Activated CD4-positive, CD25-positive, alpha-beta regulatory T cell treated with anti-CD3 and anti-CD28 coated beads, Interleukin-2, amount 50 U/mL, for 72 hours (primary cell): ENCODE data around the gene MBD4.
A peak's percentile ranks its signal among the peaks of the same experiment; 100 is the strongest.
"Not testable (repeated sequence)": the region's sequence is repeated elsewhere in the genome, so short reads cannot be mapped to it uniquely, and the experiment has no call there.

Experiments used
- DNase-seq: peaks from one replicate; pipeline ENCODE4 v3.0.0; 2021

MBD4 gene

GRCh38 chr3:129403450-129403849, 36.3 kb downstream of the MBD4 start:
- DNase-seq: no peak

DNA sequence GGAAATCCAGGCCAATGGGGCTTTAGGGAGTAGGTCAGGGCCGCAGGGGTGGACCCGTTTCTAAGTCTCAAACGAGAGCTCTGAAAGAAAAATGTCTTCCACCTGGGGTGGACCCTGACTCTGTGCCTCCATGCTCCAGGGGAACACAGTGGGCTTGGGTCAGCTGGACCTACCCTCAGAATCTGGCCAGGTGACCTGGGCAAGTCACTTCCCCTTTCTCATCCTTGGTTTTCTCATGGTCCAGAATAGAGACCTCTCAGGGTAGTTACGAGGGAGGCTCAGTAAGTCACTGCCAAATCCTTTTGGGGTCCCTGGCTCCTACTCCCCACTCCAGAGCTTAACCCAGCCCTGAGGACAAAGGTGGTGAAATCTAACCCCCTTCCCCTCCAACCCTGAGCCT, 37.1 kb downstream of the MBD4 start:
- DNase-seq: no peak

GRCh38 chr3:129402210-129402609, 37.5 kb downstream of the MBD4 start:
- no peak for DNase-seq

DNA sequence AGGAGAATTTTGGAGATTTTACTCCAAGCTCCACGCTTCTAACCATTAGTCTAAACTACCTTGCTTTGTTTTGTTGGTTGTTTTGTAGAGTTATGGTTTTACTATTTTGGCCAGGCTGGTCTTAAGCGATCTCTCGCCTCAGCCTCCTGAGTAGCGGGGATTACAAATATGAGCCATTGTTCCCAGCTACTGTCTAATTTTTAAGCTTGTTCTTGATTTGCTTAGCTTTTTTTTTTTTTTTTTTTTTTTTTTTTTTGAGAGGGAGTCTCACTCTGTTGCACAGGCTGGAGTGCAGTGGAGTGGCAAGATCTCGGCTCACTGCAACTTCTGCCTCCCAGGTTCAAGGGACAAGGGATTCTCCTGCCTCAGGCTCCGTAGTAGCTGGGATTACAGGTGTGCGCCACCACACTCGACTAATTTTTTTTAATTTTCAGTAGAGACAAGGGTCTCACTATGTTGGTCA, 39.8 kb downstream of the MBD4 start:
- no peak for DNase-seq

GRCh38 chr3:129399145-129399894, 40.4 kb downstream of the MBD4 start:
- DNase-seq: peak; percentile 60

DNA sequence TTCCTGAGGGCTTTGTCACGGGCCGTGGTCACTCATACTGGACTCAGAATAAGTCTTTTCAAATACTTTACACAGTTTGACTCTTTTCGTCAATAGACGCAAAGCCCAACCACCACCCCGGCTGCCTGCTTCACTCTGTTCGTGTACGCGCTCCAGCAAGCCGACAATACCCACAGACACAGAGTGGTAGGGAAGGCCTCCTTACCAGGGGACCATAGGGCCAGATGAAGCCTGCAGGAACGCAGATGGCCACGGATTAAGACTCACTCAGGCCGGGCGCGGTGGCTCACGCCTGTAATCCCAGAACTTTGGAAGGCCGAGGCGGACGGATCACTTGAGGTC, 41.0 kb downstream of the MBD4 start:
- DNase-seq: peak; percentile 34

- DNase-seq: not testable (repeated sequence)
These were observed 45.8 kb downstream of the MBD4 start for GRCh38 chr3:129393760-129394564.

DNA sequence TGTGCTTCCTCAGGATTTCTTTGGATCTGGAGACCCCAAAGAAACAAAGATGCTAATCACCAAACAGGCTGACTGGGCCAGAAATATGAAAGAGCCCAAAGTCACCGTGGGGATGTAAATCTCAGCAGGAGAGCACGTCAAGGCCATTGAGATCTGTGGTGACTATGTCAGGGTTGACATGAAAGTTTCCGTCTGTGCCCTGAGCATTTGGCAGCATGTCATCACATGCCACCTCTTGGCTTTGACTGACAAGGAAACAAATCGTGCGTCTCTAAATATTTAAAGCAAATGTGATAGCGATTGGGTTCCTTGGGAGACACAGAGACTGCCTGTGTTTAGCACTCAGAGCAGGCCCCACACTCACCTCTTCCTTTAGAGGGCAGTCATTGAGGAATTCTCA, 46.5 kb downstream of the MBD4 start:
- no peak for DNase-seq

DNA sequence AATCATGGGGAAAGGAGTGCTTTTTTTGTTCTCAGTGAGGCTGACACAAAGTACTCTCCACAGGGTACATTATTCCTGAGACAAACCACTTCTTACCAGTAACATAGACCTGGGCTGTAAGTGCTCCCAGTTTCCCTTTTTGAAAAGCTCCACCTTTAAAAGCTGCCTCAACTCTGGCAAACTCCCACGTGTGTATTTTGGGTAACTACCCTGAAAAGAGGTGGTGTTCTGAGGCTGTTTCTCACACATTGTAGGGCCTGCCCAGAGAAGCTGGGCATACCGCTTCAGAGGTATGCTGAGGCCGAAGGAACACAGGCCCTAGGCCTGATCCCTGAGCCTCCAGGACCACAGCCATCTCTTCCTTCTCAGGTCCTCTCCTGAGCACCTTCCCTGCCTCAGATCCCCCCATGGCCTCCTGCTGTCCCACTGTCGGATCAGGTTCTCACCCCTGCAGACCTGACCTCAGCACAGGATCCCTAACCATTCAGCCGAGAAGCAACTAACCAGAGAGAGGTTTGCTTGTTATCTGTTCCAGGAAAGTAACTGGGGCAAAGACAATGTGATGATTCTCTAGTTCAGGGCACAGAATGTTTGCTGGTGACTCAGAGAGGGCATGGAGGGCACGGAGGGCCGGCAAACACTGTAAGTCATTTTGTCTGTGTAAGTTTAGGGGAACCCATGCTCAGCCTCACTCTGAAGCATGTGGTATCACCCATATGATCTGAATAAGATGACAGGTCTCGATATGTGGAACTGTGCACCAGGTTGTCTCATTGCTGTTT, 47.5 kb downstream of the MBD4 start:
- not testable (repeated sequence) for DNase-seq

- not testable (repeated sequence) for DNase-seq
These were observed 48.2 kb downstream of the MBD4 start for GRCh38 chr3:129391583-129391982.

GRCh38 chr3:129389572-129389937, 50.2 kb downstream of the MBD4 start:
- DNase-seq: no peak

- DNase-seq: not testable (repeated sequence)
These were observed 50.8 kb downstream of the MBD4 start for GRCh38 chr3:129388791-129389571.

DNA sequence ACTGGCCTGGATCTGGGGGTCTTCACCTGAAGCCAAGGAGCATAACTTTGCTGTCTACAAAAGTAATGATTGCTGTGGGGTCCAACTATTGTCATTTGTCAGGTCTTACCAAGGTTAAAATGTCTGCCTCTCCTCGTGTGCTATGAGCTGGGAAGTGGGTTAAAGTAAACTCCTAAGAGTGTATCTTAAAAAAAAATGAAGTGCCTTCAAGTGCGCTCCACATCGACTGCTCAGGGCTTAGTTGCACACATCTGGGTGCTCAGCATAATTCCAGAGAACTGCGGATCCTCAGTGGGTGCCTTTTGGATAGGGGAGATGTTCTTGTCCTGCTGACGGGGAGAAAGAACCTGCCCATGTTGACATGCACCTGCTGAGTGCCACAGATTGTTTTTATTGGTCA, 52.3 kb downstream of the MBD4 start:
- no peak for DNase-seq

DNA sequence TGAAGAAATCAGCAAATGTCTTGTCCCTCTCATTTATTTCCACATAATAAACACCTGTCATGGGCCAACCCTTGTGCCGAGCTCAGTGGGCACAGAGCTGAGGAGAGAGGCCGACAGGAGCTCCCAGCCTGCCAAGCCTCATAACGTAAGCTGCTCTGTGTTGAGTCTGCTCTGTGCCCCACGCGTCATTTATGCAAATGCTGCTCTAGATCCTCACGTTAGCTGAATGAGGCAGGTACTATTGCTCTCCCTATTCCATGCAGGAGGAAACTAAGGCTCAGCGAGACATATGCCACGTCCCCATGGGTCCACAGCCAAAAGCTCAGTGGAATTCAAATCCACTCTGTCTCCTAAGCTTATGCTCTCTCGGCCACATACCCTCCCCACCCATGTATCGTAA, 52.8 kb downstream of the MBD4 start:
- no peak for DNase-seq

DNA sequence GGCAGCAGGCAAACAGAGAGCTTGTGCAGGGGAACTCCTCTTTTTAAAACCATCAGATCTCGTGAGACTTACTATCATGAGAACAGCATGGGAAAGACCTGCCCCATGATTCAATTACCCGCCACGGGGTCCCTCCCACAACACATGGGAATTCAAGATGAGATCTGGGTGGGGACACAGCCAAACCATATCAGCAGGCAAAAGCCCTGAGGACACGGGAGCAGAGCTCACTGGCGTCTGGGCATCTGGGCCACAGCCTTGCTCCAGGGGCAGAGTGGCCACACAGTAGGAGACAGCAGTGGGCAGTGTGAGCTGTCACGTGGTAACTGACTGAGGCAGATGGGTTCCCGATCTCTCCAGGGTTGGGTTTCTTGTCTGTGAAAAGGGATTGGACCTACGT, 54.2 kb downstream of the MBD4 start:
- DNase-seq: not testable (repeated sequence)

GRCh38 chr3:129384594-129385323, 55.0 kb downstream of the MBD4 start:
- DNase-seq: no peak

DNA sequence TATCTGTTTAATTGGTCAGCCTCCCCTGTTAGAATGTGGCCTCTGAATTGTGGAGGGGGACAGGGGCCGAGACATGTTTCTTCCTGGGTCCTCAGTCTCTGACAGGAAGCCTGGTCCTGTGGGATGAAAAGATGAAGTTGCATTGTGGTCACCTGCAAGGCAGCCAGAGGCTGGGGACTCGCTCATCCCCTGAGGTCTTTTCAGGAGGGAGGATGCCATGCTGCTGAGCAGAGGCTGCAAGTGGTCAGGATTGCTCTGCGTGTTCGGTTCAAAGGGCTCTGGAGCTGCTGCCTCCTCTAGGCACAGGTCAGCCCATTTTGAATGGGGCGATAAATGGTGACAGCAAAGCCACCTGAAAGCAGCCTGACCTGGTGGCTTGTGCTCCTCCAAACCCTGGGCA, 55.6 kb downstream of the MBD4 start:
- DNase-seq: not testable (repeated sequence)

DNA sequence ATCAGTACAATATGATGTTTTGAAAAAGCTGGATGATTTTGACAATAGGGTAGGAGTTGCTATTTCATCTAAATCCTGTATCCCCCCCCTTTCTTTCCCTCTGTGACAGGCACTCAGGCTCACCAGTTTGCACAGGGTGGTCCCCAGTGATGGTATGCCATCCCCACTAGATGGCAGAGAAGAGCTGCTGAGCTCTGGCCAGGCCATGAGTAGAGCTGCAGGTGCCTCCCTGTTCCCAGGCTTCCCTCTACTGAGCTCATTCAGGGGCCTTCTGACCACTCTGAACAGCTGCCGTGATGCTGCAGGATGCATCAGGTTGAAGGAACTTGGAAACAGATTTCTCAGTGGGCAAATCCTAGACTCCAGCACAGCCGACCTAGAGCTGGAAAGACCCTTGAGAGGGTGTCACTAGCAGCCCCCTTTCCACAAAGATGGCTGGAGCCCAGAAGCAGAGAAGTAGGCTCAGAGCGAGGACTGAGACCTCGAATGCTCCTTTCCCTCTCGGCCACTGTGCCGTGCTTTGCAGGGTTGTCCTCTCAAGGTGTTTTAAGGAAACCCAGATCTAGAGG, 56.4 kb downstream of the MBD4 start:
- DNase-seq: no peak

DNA sequence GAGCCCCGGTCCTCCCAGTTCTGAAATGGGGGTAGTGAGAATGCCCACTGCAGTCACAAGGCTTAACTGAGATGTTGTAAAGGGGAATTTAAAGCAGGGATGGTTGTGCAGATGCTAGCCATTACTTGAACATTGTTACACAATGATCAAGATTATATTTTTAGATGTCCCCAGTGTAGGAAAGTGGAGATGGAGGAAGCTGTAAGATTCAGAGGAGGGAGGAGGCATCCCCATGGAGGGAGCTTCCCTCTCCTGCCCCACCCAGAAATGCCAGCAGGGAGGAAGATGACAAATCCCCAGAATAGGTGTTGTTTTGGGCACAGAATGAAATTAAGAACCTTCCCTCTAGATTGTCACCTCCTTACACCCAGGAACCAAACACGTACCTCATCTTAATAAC, 57.4 kb downstream of the MBD4 start:
- no peak for DNase-seq
